HEK293 (cell line): ENCODE results near the gene AMMECR1.

Source experiments
- CTCF ChIA-PET: fragments of 350-600 bp; formaldehyde crosslinking; extraction: SDS; loops from one replicate; lab custom pipeline; 2021; ENCODE audit warnings: antibody characterized with exemption; lab: Yijun Ruan, JAX
- POLR2A ChIA-PET: fragments of 300-600 bp; formaldehyde crosslinking; extraction: SDS; loops from one replicate; lab custom pipeline; 2020; ENCODE audit warnings: antibody characterized with exemption, inconsistent platforms; lab: Yijun Ruan, JAX
- H3K27ac ChIP-seq: fragments of 200-500 bp; sonication (Bioruptor generic); 2 replicates; pipeline ENCODE4 v1.5.1; 2014; ENCODE audit warnings: low read depth, low read length, control low read depth, inconsistent platforms; ENCODE audit errors: extremely low read depth
- H3K36me3 ChIP-seq, 2 experiments: fragments of 200-500 bp in 1 of 2; sonication (Bioruptor generic) in 1 of 2; 1 replicate in 1 of 2; 2 replicates in 1 of 2; pipeline ENCODE4 v1.5.1; 2014 to 2017; ENCODE audit warnings: inconsistent platforms in 2 of 2, low read length in 2 of 2; ENCODE audit not compliant: control insufficient read depth in 2 of 2, insufficient read depth in 1 of 2
- H3K4me1 ChIP-seq: fragments of 200-500 bp; sonication (Bioruptor generic); 2 replicates; pipeline ENCODE4 v1.5.1; 2014; ENCODE audit warnings: mild to moderate bottlenecking, low read length, inconsistent platforms; ENCODE audit not compliant: control insufficient read depth, insufficient read depth
- H3K4me3 ChIP-seq: 2 replicates; pipeline ENCODE4 v1.5.1; 2011; ENCODE audit warnings: low read depth, mild to moderate bottlenecking, control low read depth, low read length, moderate library complexity
- H3K9me3 ChIP-seq: fragments of 200-500 bp; sonication (Bioruptor generic); 2 replicates; pipeline ENCODE4 v1.5.1; 2014; ENCODE audit warnings: low read depth, low read length, inconsistent platforms; ENCODE audit not compliant: control insufficient read depth, insufficient read depth
- BCL11B ChIP-seq: fragments of 450-650 bp; formaldehyde crosslinking; IDR thresholded peaks from 2 replicates; pipeline ENCODE4 v1.5.1; 2016; ENCODE audit warnings: low read depth, missing biosample characterization, missing genetic modification characterization
- EGR2 ChIP-seq: fragments of 450-650 bp; formaldehyde crosslinking; IDR thresholded peaks from 2 replicates; pipeline ENCODE4 v1.5.1; 2016; ENCODE audit warnings: low read depth, missing biosample characterization, missing genetic modification characterization
- FEZF1 ChIP-seq: fragments of 450-650 bp; formaldehyde crosslinking; IDR thresholded peaks from 2 replicates; pipeline ENCODE4 v1.5.1; 2016; ENCODE audit warnings: missing biosample characterization, missing genetic modification characterization
- GLI4 ChIP-seq: fragments of 450-650 bp; formaldehyde crosslinking; IDR thresholded peaks from 2 replicates; pipeline ENCODE4 v1.5.1; 2016; ENCODE audit warnings: missing biosample characterization, missing genetic modification characterization
- OSR2 ChIP-seq: fragments of 450-650 bp; formaldehyde crosslinking; IDR thresholded peaks from 2 replicates; pipeline ENCODE4 v1.5.1; 2016; ENCODE audit warnings: missing biosample characterization, missing genetic modification characterization
- PRDM1 ChIP-seq: fragments of 450-650 bp; formaldehyde crosslinking; IDR thresholded peaks from 2 replicates; pipeline ENCODE4; 2016; ENCODE audit warnings: missing biosample characterization, missing genetic modification characterization
- PRDM4 ChIP-seq: fragments of 450-650 bp; formaldehyde crosslinking; IDR thresholded peaks from 2 replicates; pipeline ENCODE4 v1.5.1; 2017; ENCODE audit warnings: missing biosample characterization, missing genetic modification characterization
- SCRT2 ChIP-seq: fragments of 450-650 bp; formaldehyde crosslinking; IDR thresholded peaks from 2 replicates; pipeline ENCODE4 v1.5.1; 2016; ENCODE audit warnings: missing biosample characterization, missing genetic modification characterization
- SP3 ChIP-seq: fragments of 450-650 bp; formaldehyde crosslinking; IDR thresholded peaks from 2 replicates; pipeline ENCODE4 v1.5.1; 2016; ENCODE audit warnings: missing biosample characterization, missing genetic modification characterization
- YY2 ChIP-seq: fragments of 450-650 bp; formaldehyde crosslinking; IDR thresholded peaks from 2 replicates; pipeline ENCODE4 v1.5.1; 2016; ENCODE audit warnings: missing biosample characterization, missing genetic modification characterization
- ZBTB20 ChIP-seq: fragments of 450-650 bp; formaldehyde crosslinking; IDR thresholded peaks from 2 replicates; pipeline ENCODE4 v1.5.1; 2016; ENCODE audit warnings: missing biosample characterization, missing genetic modification characterization
- ZEB2 ChIP-seq: fragments of 450-650 bp; formaldehyde crosslinking; IDR thresholded peaks from 2 replicates; pipeline ENCODE4 v1.5.1; 2016; ENCODE audit warnings: missing biosample characterization, missing genetic modification characterization
- ZNF202 ChIP-seq: fragments of 450-650 bp; formaldehyde crosslinking; IDR thresholded peaks from 2 replicates; pipeline ENCODE4 v1.5.1; 2016; ENCODE audit warnings: missing biosample characterization, missing genetic modification characterization, borderline replicate concordance
- ZNF266 ChIP-seq: fragments of 450-650 bp; formaldehyde crosslinking; IDR thresholded peaks from 2 replicates; pipeline ENCODE4 v1.5.1; 2016; ENCODE audit warnings: missing biosample characterization, missing genetic modification characterization, low read depth
- ZNF302 ChIP-seq: fragments of 450-650 bp; formaldehyde crosslinking; IDR thresholded peaks from 2 replicates; pipeline ENCODE4 v1.5.1; 2016; ENCODE audit warnings: missing biosample characterization, missing genetic modification characterization, low read depth
- ZNF37A ChIP-seq: fragments of 450-650 bp; IDR thresholded peaks from 2 replicates; pipeline ENCODE4 v1.5.1; 2018; ENCODE audit warnings: missing biosample characterization, missing genetic modification characterization
- ZNF391 ChIP-seq: fragments of 450-650 bp; formaldehyde crosslinking; IDR thresholded peaks from 2 replicates; pipeline ENCODE4 v1.5.1; 2016; ENCODE audit warnings: low read depth, missing biosample characterization, missing genetic modification characterization, borderline replicate concordance
- ZNF513 ChIP-seq: fragments of 450-650 bp; IDR thresholded peaks from 2 replicates; pipeline ENCODE4 v1.5.1; 2018; ENCODE audit warnings: missing biosample characterization, missing genetic modification characterization
- ZNF529 ChIP-seq: fragments of 450-650 bp; formaldehyde crosslinking; IDR thresholded peaks from 2 replicates; pipeline ENCODE4 v1.5.1; 2017; ENCODE audit warnings: missing genetic modification characterization, missing biosample characterization; ENCODE audit not compliant: insufficient replicate concordance
- ZNF580 ChIP-seq: fragments of 450-650 bp; formaldehyde crosslinking; IDR thresholded peaks from 2 replicates; pipeline ENCODE4 v1.5.1; 2016; ENCODE audit warnings: missing biosample characterization, missing genetic modification characterization
- ZNF660 ChIP-seq: fragments of 450-650 bp; IDR thresholded peaks from 2 replicates; pipeline ENCODE4 v1.5.1; 2018; ENCODE audit warnings: missing biosample characterization, mild to moderate bottlenecking, missing genetic modification characterization
- ZNF677 ChIP-seq: fragments of 450-650 bp; IDR thresholded peaks from 2 replicates; pipeline ENCODE4 v1.5.0; 2018; ENCODE audit warnings: missing biosample characterization, mild to moderate bottlenecking, missing genetic modification characterization, moderate library complexity
- ZNF76 ChIP-seq: fragments of 450-650 bp; formaldehyde crosslinking; IDR thresholded peaks from 2 replicates; pipeline ENCODE4; 2016; ENCODE audit warnings: low read depth, missing biosample characterization, missing genetic modification characterization, borderline replicate concordance

Gene AMMECR1

GRCh38 chrX:110301194-110301593 lies 16.7 kb downstream of the AMMECR1 start:
- H3K9me3 ChIP-seq: no peaks in the 10 kb centered on the region
- no peak overlapping the region for H3K27ac ChIP-seq
- H3K4me1 ChIP-seq: no peaks in the 10 kb centered on the region
- TF ChIP-seq ZNF37A (tag by site-specific recombination): no peak
- no peak for TF ChIP-seq ZBTB20 (tag by site-specific recombination)
- no peak for TF ChIP-seq ZNF266 (tag by site-specific recombination)
- TF ChIP-seq PRDM4: no peak
- TF ChIP-seq PRDM1 (tag by site-specific recombination): no peak
- no peak for TF ChIP-seq ZEB2 (tag by site-specific recombination)
- TF ChIP-seq SCRT2: no peak
- H3K36me3 ChIP-seq: no peaks in the 10 kb centered on the region
- ChIA-PET POLR2A (no interaction called here), CTCF (no interaction called here)
- H3K4me3 ChIP-seq: no peak overlapping the region

GRCh38 chrX:110294087-110294486 lies 23.8 kb downstream of the AMMECR1 start:
- CTCF ChIA-PET: interaction anchor here (1.5 kb wide), 1 partner anchor 134 kb away, joined by 3 read pairs; no protein-coding TSS in a partner anchor
- Histone ChIP-seq H3K4me1 (no peaks in the 10 kb centered on the region), H3K27ac (no peak overlapping the region), H3K4me3 (no peak overlapping the region), H3K9me3 (no peaks in the 10 kb centered on the region), H3K36me3 (no peaks in the 10 kb centered on the region; a peak in 1 of 3 replicates)
- POLR2A ChIA-PET: no interaction called here
- TF ChIP-seq EGR2 (tag by site-specific recombination): no peak
- no peak for TF ChIP-seq ZNF677 (tag by site-specific recombination)
- TF ChIP-seq YY2 (tag by site-specific recombination): no peak
- no peak for TF ChIP-seq FEZF1
- TF ChIP-seq GLI4 (tag by site-specific recombination): no peak
- no peak for TF ChIP-seq ZNF660 (tag by site-specific recombination)
- TF ChIP-seq BCL11B (tag by site-specific recombination): no peak
- no peak for TF ChIP-seq ZNF302 (tag by site-specific recombination)
- TF ChIP-seq SP3: no peak
- TF ChIP-seq ZNF513 (tag by site-specific recombination): no peak
- no peak for TF ChIP-seq ZNF529
- TF ChIP-seq ZNF76 (tag by site-specific recombination): no peak
- no peak for TF ChIP-seq ZNF580 (tag by site-specific recombination)
- no peak for TF ChIP-seq OSR2 (tag by site-specific recombination)
- TF ChIP-seq ZNF391: no peak
- no peak for TF ChIP-seq ZNF202
